ENCODE data around the gene ARHGEF39.

- no peak for TF ChIP-seq POLR2A (IDR thresholded peaks at IDR 0.05)
- no peak for TF ChIP-seq CTCF (IDR thresholded peaks at IDR 0.05)
Observed at GRCh38 chr9:35650341-35651158, 14.4 kb downstream of the ARHGEF39 start, which contains the start of gene SIT1.

Data from thyroid gland (tissue), 4 donors.